ENCODE data around the gene STC2.
"Not testable (repeated sequence)": the region's sequence is repeated elsewhere in the genome, so short reads cannot be mapped to it uniquely, and the experiment has no call there.

Gene STC2

DNA sequence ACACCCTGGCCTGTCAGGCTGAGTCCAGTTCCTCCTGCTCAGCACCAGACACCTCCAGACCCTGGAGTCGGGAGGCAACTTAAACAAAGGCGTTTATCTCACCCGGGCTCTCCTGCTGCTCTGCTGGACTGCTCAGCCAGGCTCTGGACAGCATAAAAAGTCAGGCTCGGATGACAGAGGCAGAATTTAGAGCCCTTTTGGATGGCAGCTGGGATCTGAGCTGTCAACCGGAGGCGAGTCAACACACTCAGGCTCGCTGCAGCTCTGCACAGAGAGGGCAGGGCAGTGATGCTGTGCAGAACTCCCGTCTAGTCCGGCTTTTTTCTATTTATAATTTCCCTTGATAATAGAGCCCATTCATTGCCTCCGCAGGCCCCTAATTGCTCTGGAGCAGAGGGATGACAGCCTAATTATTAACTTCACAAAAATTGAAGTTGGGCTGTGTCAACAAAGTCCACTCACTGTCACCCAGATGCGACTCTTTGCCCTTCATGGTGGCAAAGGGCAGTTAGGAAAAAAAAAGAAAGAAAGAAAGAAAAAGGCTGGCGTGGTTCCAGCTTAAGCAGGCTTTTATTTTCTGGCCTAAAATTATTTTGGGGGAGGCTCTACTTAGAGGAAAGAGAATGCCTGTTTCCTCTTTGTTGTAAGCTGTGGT is 37.6 kb downstream of the STC2 start:
- DNase-seq (no peak), ATAC-seq (replicated peaks) (no peak)
- Mint-ChIP-seq H3K4me3 (no peak overlapping the region), H3K9me3 (no peaks in the 10 kb centered on the region), H3K36me3 (ENCODE audit: insufficient read depth) (no peaks in the 10 kb centered on the region), H3K27ac (no peak overlapping the region), H3K4me1 (ENCODE audit: low read depth in 2 of 2) (peaks cover 11 to 15% of the 10 kb centered on the region in 2 donors), H3K27me3 (peaks cover 82 to 95% of the 10 kb centered on the region in 2 donors)

DNA sequence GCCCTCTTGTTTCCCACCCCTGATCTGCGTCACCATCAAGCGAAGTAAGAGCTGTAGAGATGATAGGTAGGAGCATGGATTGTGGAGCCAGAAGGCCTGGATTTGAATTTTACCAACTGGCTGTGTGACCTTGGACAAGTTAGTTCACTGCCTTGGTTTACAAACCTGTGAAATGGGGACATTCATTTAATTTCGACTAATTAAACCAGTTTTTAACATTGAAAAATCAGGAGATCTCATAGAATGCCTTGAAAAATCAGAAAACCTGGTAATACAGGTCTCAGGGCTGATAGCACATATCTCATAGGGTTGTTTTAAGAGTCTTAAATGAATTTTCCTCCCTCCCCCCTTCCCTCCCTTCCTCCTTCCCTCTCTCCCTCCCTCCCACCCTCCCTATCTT is 38.8 kb downstream of the STC2 start:
- peaks cover 87 to 96% of the 10 kb centered on the region in 2 donors for H3K27me3 Mint-ChIP-seq
- H3K4me1 Mint-ChIP-seq (ENCODE audit: low read depth in 2 of 2) = peaks cover 7 to 9% of the 10 kb centered on the region in 2 donors
- H3K36me3 Mint-ChIP-seq (ENCODE audit: insufficient read depth) = no peaks in the 10 kb centered on the region
- ATAC-seq (replicated peaks) (no peak), DNase-seq (no peak)
- no peak overlapping the region for H3K4me3 Mint-ChIP-seq
- peaks cover under 1 to 3% of the 10 kb centered on the region in 2 donors for H3K9me3 Mint-ChIP-seq
- H3K27ac Mint-ChIP-seq = no peak overlapping the region

GRCh38 chr5:173288632-173289031 is 39.6 kb downstream of the STC2 start:
- Mint-ChIP-seq H3K4me3 (no peak overlapping the region), H3K36me3 (ENCODE audit: insufficient read depth) (no peaks in the 10 kb centered on the region), H3K27me3 (peaks cover 84 to 95% of the 10 kb centered on the region in 2 donors), H3K27ac (no peak overlapping the region), H3K4me1 (ENCODE audit: low read depth in 2 of 2) (peaks cover under 1 to 4% of the 10 kb centered on the region in 2 donors), H3K9me3 (peaks cover 3 to 7% of the 10 kb centered on the region in 2 donors)
- DNase-seq (no peak), ATAC-seq (replicated peaks) (no peak)

- ATAC-seq (replicated peaks) (no peak), DNase-seq (no peak)
- H3K36me3 Mint-ChIP-seq (ENCODE audit: insufficient read depth) = no peaks in the 10 kb centered on the region
- H3K27ac Mint-ChIP-seq = no peak overlapping the region
- peaks cover 0 to 5% of the 10 kb centered on the region in 2 donors for H3K4me1 Mint-ChIP-seq (ENCODE audit: low read depth in 2 of 2)
- H3K4me3 Mint-ChIP-seq = no peak overlapping the region
- peaks cover 90 to 98% of the 10 kb centered on the region in 2 donors for H3K27me3 Mint-ChIP-seq
- peaks cover 3 to 7% of the 10 kb centered on the region in 2 donors for H3K9me3 Mint-ChIP-seq
Observed at GRCh38 chr5:173287086-173287485, 41.1 kb downstream of the STC2 start.

GRCh38 chr5:173284343-173284958 is 43.8 kb downstream of the STC2 start:
- H3K9me3 Mint-ChIP-seq; ATAC-seq (replicated peaks); H3K4me3 Mint-ChIP-seq; H3K4me1 Mint-ChIP-seq (ENCODE audit: low read depth in 2 of 2); H3K36me3 Mint-ChIP-seq (ENCODE audit: insufficient read depth); DNase-seq; H3K27ac Mint-ChIP-seq: not testable (repeated sequence)
- peaks cover 81 to 91% of the 10 kb centered on the region in 2 donors for H3K27me3 Mint-ChIP-seq

- Mint-ChIP-seq H3K4me3 (no peak overlapping the region), H3K27me3 (peaks cover 74 to 91% of the 10 kb centered on the region in 2 donors), H3K9me3 (peaks cover 3 to 7% of the 10 kb centered on the region in 2 donors), H3K4me1 (ENCODE audit: low read depth in 2 of 2) (peaks cover 0 to 5% of the 10 kb centered on the region in 2 donors), H3K36me3 (ENCODE audit: insufficient read depth) (no peaks in the 10 kb centered on the region), H3K27ac (no peak overlapping the region)
- ATAC-seq (replicated peaks) = peak; percentile 79
- peak; percentile 10 to 42 (median 15) for DNase-seq
Observed at GRCh38 chr5:173283318-173284288, 44.6 kb downstream of the STC2 start.

- peaks cover 68 to 91% of the 10 kb centered on the region in 2 donors for H3K27me3 Mint-ChIP-seq
- ATAC-seq (replicated peaks) (no peak), DNase-seq (no peak)
- peaks cover 0 to 5% of the 10 kb centered on the region in 2 donors for H3K4me1 Mint-ChIP-seq (ENCODE audit: low read depth in 2 of 2)
- peaks cover 3 to 7% of the 10 kb centered on the region in 2 donors for H3K9me3 Mint-ChIP-seq
- H3K36me3 Mint-ChIP-seq (ENCODE audit: insufficient read depth) = no peaks in the 10 kb centered on the region
- no peak overlapping the region for H3K4me3 Mint-ChIP-seq
- no peak overlapping the region for H3K27ac Mint-ChIP-seq
Observed at GRCh38 chr5:173282916-173283315, 45.3 kb downstream of the STC2 start.

GRCh38 chr5:173281910-173282309 is 46.3 kb downstream of the STC2 start:
- Mint-ChIP-seq H3K4me1 (ENCODE audit: low read depth in 2 of 2) (peaks cover 0 to 5% of the 10 kb centered on the region in 2 donors), H3K36me3 (ENCODE audit: insufficient read depth) (no peaks in the 10 kb centered on the region), H3K27ac (no peak overlapping the region), H3K4me3 (no peak overlapping the region), H3K27me3 (peaks cover 68 to 91% of the 10 kb centered on the region in 2 donors), H3K9me3 (peaks cover 3 to 7% of the 10 kb centered on the region in 2 donors)
- DNase-seq (no peak), ATAC-seq (replicated peaks) (no peak)

DNA sequence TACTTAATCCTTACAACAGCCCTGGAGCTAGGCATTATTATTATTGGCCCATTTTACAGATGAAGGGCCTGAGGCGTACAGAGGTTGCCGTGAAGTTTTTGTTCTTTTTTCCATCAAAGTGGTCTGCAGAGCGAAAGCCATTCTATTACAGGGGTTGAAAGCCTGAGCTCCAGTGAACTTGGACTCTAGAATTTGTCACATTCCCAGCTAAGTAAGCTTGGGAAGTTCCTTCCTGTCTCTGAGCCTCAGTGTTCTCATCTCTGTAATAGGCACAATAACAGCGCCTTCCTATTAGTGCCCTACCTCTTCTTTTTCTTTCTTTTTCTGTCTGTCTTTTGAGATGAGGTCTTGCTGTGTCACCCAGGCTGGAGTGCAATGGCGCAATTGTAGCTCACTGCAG is 49.0 kb downstream of the STC2 start:
- peaks cover 66 to 75% of the 10 kb centered on the region in 2 donors for H3K27me3 Mint-ChIP-seq

GRCh38 chr5:173278641-173279040 is 49.6 kb downstream of the STC2 start:
- no peaks in the 10 kb centered on the region for H3K36me3 Mint-ChIP-seq (ENCODE audit: insufficient read depth)

More for the DNA sequence above, 49.0 kb downstream of the STC2 start:
- Mint-ChIP-seq H3K9me3 (peaks cover under 1 to 2% of the 10 kb centered on the region in 2 donors), H3K4me1 (ENCODE audit: low read depth in 2 of 2) (peaks cover 0 to 3% of the 10 kb centered on the region in 2 donors), H3K36me3 (ENCODE audit: insufficient read depth) (no peaks in the 10 kb centered on the region), H3K27ac (no peak overlapping the region), H3K4me3 (no peak overlapping the region)
- ATAC-seq (replicated peaks) = no peak
- no peak for DNase-seq

GRCh38 chr5:173278172-173278571 is 50.0 kb downstream of the STC2 start:
- Mint-ChIP-seq H3K4me3 (no peak overlapping the region), H3K27ac (no peak overlapping the region), H3K9me3 (no peaks in the 10 kb centered on the region), H3K27me3 (peaks cover 62 to 69% of the 10 kb centered on the region in 2 donors), H3K4me1 (ENCODE audit: low read depth in 2 of 2) (peaks cover 0 to 2% of the 10 kb centered on the region in 2 donors), H3K36me3 (ENCODE audit: insufficient read depth) (no peaks in the 10 kb centered on the region)
- DNase-seq (no peak), ATAC-seq (replicated peaks) (no peak)

More at GRCh38 chr5:173278641-173279040, 49.6 kb downstream of the STC2 start:
- H3K27me3 Mint-ChIP-seq = peaks cover 63 to 71% of the 10 kb centered on the region in 2 donors
- no peak overlapping the region for H3K4me3 Mint-ChIP-seq
- no peak for DNase-seq
- H3K27ac Mint-ChIP-seq = no peak overlapping the region
- H3K4me1 Mint-ChIP-seq (ENCODE audit: low read depth in 2 of 2) = peaks cover 0 to 3% of the 10 kb centered on the region in 2 donors
- no peaks in the 10 kb centered on the region for H3K9me3 Mint-ChIP-seq
- no peak for ATAC-seq (replicated peaks)

DNA sequence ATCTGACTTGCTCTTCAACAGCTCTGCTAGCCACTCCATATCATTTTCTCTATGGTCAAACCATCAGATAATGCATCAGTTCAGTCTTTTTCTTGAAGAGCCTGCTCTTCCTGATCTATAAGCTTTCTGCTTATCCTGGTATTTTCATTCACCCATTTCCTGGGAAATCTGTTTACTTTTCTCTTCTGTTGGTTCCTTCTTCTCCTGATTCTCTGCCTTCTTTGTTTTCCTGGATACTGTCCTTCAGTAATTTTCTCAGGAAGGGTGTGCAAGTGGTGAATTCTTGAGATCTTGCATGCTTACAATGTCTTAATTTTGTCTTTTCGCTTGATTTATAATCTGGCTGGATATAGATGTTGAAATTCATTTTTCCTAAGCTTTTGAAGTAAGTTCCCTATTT is 53.4 kb downstream of the STC2 start:
- ATAC-seq (replicated peaks) = no peak
- Mint-ChIP-seq H3K27ac (no peak overlapping the region), H3K4me1 (ENCODE audit: low read depth in 2 of 2) (no peaks in the 10 kb centered on the region), H3K9me3 (peaks cover 0 to 1% of the 10 kb centered on the region in 2 donors), H3K4me3 (no peak overlapping the region), H3K27me3 (peaks cover 43 to 58% of the 10 kb centered on the region in 2 donors), H3K36me3 (ENCODE audit: insufficient read depth) (no peaks in the 10 kb centered on the region)
- no peak for DNase-seq

GRCh38 chr5:173271419-173271818 is 56.8 kb downstream of the STC2 start:
- Mint-ChIP-seq H3K4me3 (no peak overlapping the region), H3K36me3 (ENCODE audit: insufficient read depth) (no peaks in the 10 kb centered on the region), H3K27me3 (peaks cover 50 to 52% of the 10 kb centered on the region in 2 donors), H3K4me1 (ENCODE audit: low read depth in 2 of 2) (no peaks in the 10 kb centered on the region), H3K27ac (no peak overlapping the region), H3K9me3 (peaks cover 0 to 1% of the 10 kb centered on the region in 2 donors)
- DNase-seq = no peak
- no peak for ATAC-seq (replicated peaks)

All from effector memory CD8-positive, alpha-beta T cell (primary cell).